Tongue (tissue), 2 donors: ENCODE measurements around the gene GPC3. TPM values are rescaled to one million over a fixed set of nuclear protein-coding genes. Genes with fewer than 3 reads are reported as not detected.

Source experiments
- DNase-seq: peaks from one replicate; pipeline ENCODE4 v3.0.0-alpha.2; 2015
- total RNA-seq: library from RNA; depleted of rRNA; stranded (reverse); fragments of >200 nt; gene quantifications from one replicate; pipeline ENCODE4 v1.2.3, GENCODE V29; 2014

GPC3 gene
- total RNA-seq, 1 donor from 2014 or later, result 220 TPM

GRCh38 chrX:133681897-133682296 is 303.5 kb downstream of the GPC3 start:
- DNase-seq, result no peak

GRCh38 chrX:133681421-133681820 is 304.0 kb downstream of the GPC3 start:
- no peak for DNase-seq

GRCh38 chrX:133677123-133678063 is 308.0 kb downstream of the GPC3 start:
- DNase-seq, result no peak

GRCh38 chrX:133676344-133677122 is 308.9 kb downstream of the GPC3 start:
- no peak for DNase-seq

GRCh38 chrX:133674726-133675470 is 310.5 kb downstream of the GPC3 start:
- no peak for DNase-seq

GRCh38 chrX:133670383-133670782 is 315.0 kb downstream of the GPC3 start:
- peak; percentile 73 for DNase-seq

GRCh38 chrX:133669214-133669613 is 316.2 kb downstream of the GPC3 start:
- DNase-seq, result no peak

- DNase-seq, result no peak
Observed at GRCh38 chrX:133668225-133668931, 317.0 kb downstream of the GPC3 start.

GRCh38 chrX:133666256-133666655 is 319.1 kb downstream of the GPC3 start:
- peak; percentile 48 for DNase-seq

- no peak for DNase-seq
Observed at GRCh38 chrX:133661962-133662839, 323.2 kb downstream of the GPC3 start.

GRCh38 chrX:133660281-133660680 is 325.1 kb downstream of the GPC3 start:
- no peak for DNase-seq

- no peak for DNase-seq
Observed at GRCh38 chrX:133658293-133658911, 327.0 kb downstream of the GPC3 start.

GRCh38 chrX:133655275-133656265 is 329.8 kb downstream of the GPC3 start:
- no peak for DNase-seq

- no peak for DNase-seq
Observed at GRCh38 chrX:133654811-133655210, 330.6 kb downstream of the GPC3 start.

GRCh38 chrX:133653358-133653757 is 332.0 kb downstream of the GPC3 start:
- DNase-seq, result no peak

GRCh38 chrX:133652185-133652584 is 333.2 kb downstream of the GPC3 start:
- DNase-seq, result no peak

GRCh38 chrX:133650239-133650638 is 335.2 kb downstream of the GPC3 start:
- DNase-seq, result peak; percentile 35

- DNase-seq, result no peak
Observed at GRCh38 chrX:133649651-133650050, 335.7 kb downstream of the GPC3 start.

- no peak for DNase-seq
Observed at GRCh38 chrX:133648594-133648993, 336.8 kb downstream of the GPC3 start.
